Naive thymus-derived CD4-positive, alpha-beta T cell (primary cell): ENCODE data around the gene MYL3. TPM values are rescaled to one million over a fixed set of nuclear protein-coding genes. Genes with fewer than 3 reads are reported as not detected.
A peak's percentile ranks its signal among the peaks of the same experiment; 100 is the strongest.

ENCODE experiments used
- ATAC-seq: fragments of 150-1000 bp; cut with Tn5 transposase; 2 replicates; pipeline ENCODE4 v1.10.0; 2021; ENCODE audit warnings: mild to moderate bottlenecking, moderate library complexity
- CTCF ChIA-PET: fragments of 350-600 bp; sonication (Branson Sonifier 250); formaldehyde crosslinking; loops from one replicate; lab custom pipeline; 2021; ENCODE audit warnings: antibody characterized with exemption; lab: Charles Lee
- POLR2A ChIA-PET: fragments of 350-600 bp; sonication (Branson Sonifier 250); formaldehyde crosslinking; loops from one replicate; lab custom pipeline; 2021; ENCODE audit warnings: antibody characterized with exemption, inconsistent platforms; lab: Charles Lee
- DNase-seq, 9 donors: peaks; one replicate each; pipeline versions ENCODE4 v3.0.0 to v3.0.0-alpha.2; 2020 to 2022; ENCODE audit warnings: mixed read lengths in 1 of 9
- H3K27ac ChIP-seq: one replicate; pipeline ENCODE4 v1.7.0; 2013; ENCODE audit warnings: mild to moderate bottlenecking, low read depth, low read length, moderate library complexity
- H3K27me3 ChIP-seq, 2 donors: one replicate each; pipeline ENCODE4 v1.7.0; 2013; ENCODE audit warnings: low read length in 2 of 2, mild to moderate bottlenecking in 2 of 2, moderate library complexity in 2 of 2; ENCODE audit not compliant: control insufficient read depth in 2 of 2, insufficient read depth in 2 of 2
- H3K36me3 ChIP-seq, 3 experiments: 1 replicate in 2 of 3; 2 replicates in 1 of 3; pipeline ENCODE4 v1.7.0; 2013; ENCODE audit warnings: low read length in 3 of 3, mild to moderate bottlenecking in 3 of 3, moderate library complexity in 1 of 3; ENCODE audit not compliant: insufficient read depth in 3 of 3, control insufficient read depth in 2 of 3
- H3K4me1 ChIP-seq, 2 donors: one replicate each; pipeline ENCODE4 v1.7.0; 2013; ENCODE audit warnings: low read length in 2 of 2, mild to moderate bottlenecking in 2 of 2, moderate library complexity in 1 of 2; ENCODE audit not compliant: control insufficient read depth in 2 of 2, insufficient read depth in 2 of 2
- H3K4me3 ChIP-seq: 2 replicates; pipeline ENCODE4 v1.7.0; 2013; ENCODE audit warnings: mild to moderate bottlenecking, low read length
- H3K9me3 ChIP-seq, 3 experiments: 1 replicate in 2 of 3; 2 replicates in 1 of 3; pipeline ENCODE4 v1.7.0; 2013; ENCODE audit warnings: low read length in 3 of 3; ENCODE audit not compliant: control insufficient read depth in 2 of 3
- H3K27ac Mint-ChIP-seq, 9 donors: one replicate each; pipeline ENCODE4 v1.8.0; 2020 to 2022; ENCODE audit warnings: mixed read lengths in 9 of 9, mild to moderate bottlenecking in 8 of 9, moderate library complexity in 5 of 9, inconsistent platforms in 2 of 9
- H3K27me3 Mint-ChIP-seq, 5 donors: one replicate each; pipeline ENCODE4 v1.8.0; 2021 to 2022; ENCODE audit warnings: mixed read lengths in 5 of 5, mild to moderate bottlenecking in 1 of 5
- H3K36me3 Mint-ChIP-seq, 5 donors: one replicate each; pipeline ENCODE4 v1.8.0; 2020 to 2022; ENCODE audit warnings: mixed read lengths in 5 of 5, mild to moderate bottlenecking in 3 of 5, inconsistent platforms in 1 of 5
- H3K4me1 Mint-ChIP-seq, 7 donors: one replicate each; pipeline ENCODE4 v1.8.0; 2020 to 2022; ENCODE audit warnings: mixed read lengths in 7 of 7, mild to moderate bottlenecking in 3 of 7, inconsistent platforms in 1 of 7
- H3K4me3 Mint-ChIP-seq, 10 donors: one replicate each; pipeline ENCODE4 v1.8.0; 2020 to 2022; ENCODE audit warnings: mild to moderate bottlenecking in 10 of 10, mixed read lengths in 10 of 10, moderate library complexity in 6 of 10, inconsistent platforms in 2 of 10
- H3K9me3 Mint-ChIP-seq, 11 donors: one replicate each; pipeline ENCODE4 v1.8.0; 2020 to 2022; ENCODE audit warnings: mixed read lengths in 11 of 11, mild to moderate bottlenecking in 4 of 11, inconsistent platforms in 1 of 11, moderate library complexity in 1 of 11
- intact Hi-C, 2 donors: fragments of 100-400 bp; cut with micrococcal nuclease; formaldehyde crosslinking; loops; one replicate each; pipeline ENCODE4 v1.15.1; 2023
- polyA plus RNA-seq, 2 donors: library from polyadenylated mRNA; unstranded; fragments of 300-500 nt; fragmentation: Illumina TruSeq; gene quantifications; one replicate each; pipeline ENCODE4 v1.2.3, GENCODE V29; 2021
- total RNA-seq, 6 experiments: library from RNA in 5 of 6; stranded (reverse) in 5 of 6; gene quantifications; 1 replicate in 5 of 6; 2 replicates in 1 of 6; pipeline ENCODE4 v1.2.3 and lab custom pipeline; 2021 to 2026

MYL3 gene
- total and polyA plus RNA-seq, 7 experiments from 2014 or later = not detected

GRCh38 chr3:46867550-46867898, 4.3 kb upstream of the MYL3 start:
- H3K27ac ChIP-seq = no peak overlapping the region

DNA sequence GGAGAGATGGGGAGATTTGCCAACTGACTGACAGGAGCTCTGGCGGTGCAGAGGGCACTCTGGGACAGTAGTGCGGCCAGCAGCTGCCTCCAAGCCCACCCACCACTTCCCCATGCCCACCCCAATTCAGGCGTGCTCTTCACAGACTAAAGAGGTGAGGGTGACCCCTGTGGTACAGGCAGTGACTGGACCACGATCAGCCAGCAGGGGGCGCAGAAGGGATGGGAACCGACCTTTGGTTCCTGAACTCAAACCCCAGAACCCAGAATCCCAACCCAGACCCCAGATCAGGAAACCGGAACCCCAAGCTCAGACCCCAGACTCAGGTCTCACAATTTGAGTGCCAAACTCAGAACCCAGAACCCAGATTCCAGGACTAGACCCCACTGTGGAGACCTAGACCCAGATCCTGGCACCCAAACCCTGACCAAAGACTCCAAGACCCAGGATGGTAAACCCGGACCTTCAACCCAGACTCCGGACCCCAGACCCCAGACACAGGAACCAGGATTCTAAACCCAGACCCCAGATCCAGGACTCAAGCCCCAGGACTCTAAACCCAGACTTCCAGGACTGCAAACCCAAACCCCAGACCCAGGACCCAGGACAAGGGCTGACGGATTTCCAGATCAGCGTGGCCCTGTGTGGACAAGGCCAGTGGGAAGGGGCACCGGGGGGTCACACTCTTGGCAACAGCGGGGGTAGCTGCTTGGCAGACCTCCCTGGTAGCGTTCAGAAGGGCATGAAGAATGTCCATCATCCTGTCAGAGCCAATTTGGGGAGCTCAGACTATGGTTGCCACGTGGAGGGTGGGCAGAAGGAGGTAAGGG, 3.7 kb upstream of the MYL3 start:
- no peaks in the 10 kb centered on the region for H3K9me3 Mint-ChIP-seq
- Histone ChIP-seq H3K4me3 (no peak overlapping the region), H3K9me3 (no peaks in the 10 kb centered on the region), H3K27me3 (no peaks in the 10 kb centered on the region), H3K36me3 (no peaks in the 10 kb centered on the region), H3K27ac (no peak overlapping the region), H3K4me1 (no peaks in the 10 kb centered on the region)
- no peaks in the 10 kb centered on the region for H3K36me3 Mint-ChIP-seq
- intact Hi-C loops = loop anchor here (1.0 to 5.0 kb wide), 5 partner anchors 28 to 920 kb away; no protein-coding TSS in a partner anchor
- DNase-seq (peak; percentile 38 to 80 (median 66)), ATAC-seq (peak; percentile 69)
- POLR2A ChIA-PET = no interaction called here
- peak overlapping the region in 1 of 9 donors; percentile 21 for H3K27ac Mint-ChIP-seq
- peaks cover 0 to 8% (median 0%) of the 10 kb centered on the region in 5 donors for H3K27me3 Mint-ChIP-seq
- no peaks in the 10 kb centered on the region for H3K4me1 Mint-ChIP-seq
- CTCF ChIA-PET = interaction anchor here (0.6 to 2.0 kb wide), 7 partner anchors 9 to 508 kb away, joined by 3 to 8 read pairs (median 3); no protein-coding TSS in a partner anchor
- no peak overlapping the region for H3K4me3 Mint-ChIP-seq

More at GRCh38 chr3:46867550-46867898, 4.3 kb upstream of the MYL3 start:
- H3K27me3 Mint-ChIP-seq = peaks cover 0 to 8% (median 0%) of the 10 kb centered on the region in 5 donors
- no peaks in the 10 kb centered on the region for H3K36me3 ChIP-seq
- H3K36me3 Mint-ChIP-seq = no peaks in the 10 kb centered on the region
- no peak overlapping the region for H3K27ac Mint-ChIP-seq
- intact Hi-C loops = loop anchor here (2.0 to 5.0 kb wide), 2 partner anchors 131 to 920 kb away; no protein-coding TSS in a partner anchor
- no peaks in the 10 kb centered on the region for H3K9me3 Mint-ChIP-seq
- H3K4me1 ChIP-seq = no peaks in the 10 kb centered on the region
- POLR2A ChIA-PET = no interaction called here
- DNase-seq (no peak), ATAC-seq (no peak)
- CTCF ChIA-PET = interaction anchor here (0.7 to 2.0 kb wide), 2 partner anchors 9 to 46 kb away, joined by 3 to 5 read pairs; no protein-coding TSS in a partner anchor
- H3K4me1 Mint-ChIP-seq = no peaks in the 10 kb centered on the region
- no peaks in the 10 kb centered on the region for H3K9me3 ChIP-seq
- no peaks in the 10 kb centered on the region for H3K27me3 ChIP-seq
- H3K4me3 ChIP-seq = no peak overlapping the region
- no peak overlapping the region for H3K4me3 Mint-ChIP-seq

DNA sequence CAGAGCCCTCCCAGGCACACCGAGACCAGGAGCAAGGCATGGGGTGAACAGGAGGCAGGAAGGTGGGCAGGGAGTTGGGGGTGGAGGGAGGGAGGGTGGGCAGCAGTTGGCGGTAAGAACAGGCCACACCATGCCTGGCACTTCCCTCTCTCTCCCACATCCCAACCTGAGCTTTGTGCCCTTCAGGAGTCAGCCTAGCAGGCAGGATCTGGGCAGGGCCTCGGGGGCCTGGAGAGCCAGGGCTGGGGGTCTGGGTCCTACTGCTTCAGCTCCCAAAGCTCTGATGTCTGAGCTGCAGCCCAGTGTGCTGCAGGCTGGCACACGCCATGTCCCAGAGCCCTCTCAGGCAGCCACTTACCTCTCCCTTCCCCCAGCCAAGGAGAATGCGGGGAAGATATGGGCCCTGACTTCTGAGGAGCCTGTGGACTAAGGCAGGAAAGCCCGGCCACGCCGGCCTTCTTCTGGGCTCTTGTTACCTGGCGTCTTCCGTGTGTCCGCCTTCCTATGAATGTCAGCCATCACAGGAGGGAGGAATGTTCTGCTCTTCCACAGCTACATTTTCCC, 2.9 kb upstream of the MYL3 start:
- no peaks in the 10 kb centered on the region for H3K4me1 ChIP-seq
- intact Hi-C loops = loop anchor here (1.0 to 5.0 kb wide), 5 partner anchors 29 to 921 kb away; no protein-coding TSS in a partner anchor
- H3K27ac ChIP-seq = no peak overlapping the region
- H3K4me3 ChIP-seq = no peak overlapping the region
- Mint-ChIP-seq H3K4me3 (no peak overlapping the region), H3K4me1 (no peaks in the 10 kb centered on the region), H3K36me3 (no peaks in the 10 kb centered on the region), H3K27me3 (peaks cover 0 to 8% (median 0%) of the 10 kb centered on the region in 5 donors), H3K27ac (no peak overlapping the region), H3K9me3 (no peaks in the 10 kb centered on the region)
- H3K27me3 ChIP-seq = no peaks in the 10 kb centered on the region
- POLR2A ChIA-PET = no interaction called here
- CTCF ChIA-PET = interaction anchor here (0.5 to 1.7 kb wide), 6 partner anchors 19 to 509 kb away, joined by 3 to 8 read pairs (median 3); no protein-coding TSS in a partner anchor
- DNase-seq (no peak), ATAC-seq (no peak)
- H3K9me3 ChIP-seq = no peaks in the 10 kb centered on the region
- no peaks in the 10 kb centered on the region for H3K36me3 ChIP-seq

GRCh38 chr3:46865546-46865945, 2.3 kb upstream of the MYL3 start:
- Histone ChIP-seq H3K9me3 (no peaks in the 10 kb centered on the region), H3K27ac (no peak overlapping the region), H3K4me3 (no peak overlapping the region), H3K27me3 (no peaks in the 10 kb centered on the region), H3K4me1 (no peaks in the 10 kb centered on the region), H3K36me3 (no peaks in the 10 kb centered on the region)
- ChIA-PET POLR2A (no interaction called here), CTCF (interaction anchor here (0.5 to 1.7 kb wide), 3 partner anchors 20 to 413 kb away, joined by 3 to 8 read pairs (median 3); no protein-coding TSS in a partner anchor)
- DNase-seq (no peak), ATAC-seq (no peak)
- Mint-ChIP-seq H3K4me1 (no peaks in the 10 kb centered on the region), H3K27ac (no peak overlapping the region), H3K4me3 (no peak overlapping the region), H3K9me3 (no peaks in the 10 kb centered on the region), H3K27me3 (peaks cover 0 to 8% (median 0%) of the 10 kb centered on the region in 5 donors), H3K36me3 (no peaks in the 10 kb centered on the region)
- intact Hi-C loops = loop anchor here in 1 of 2 donors (5.0 kb wide), 1 partner anchor 922 kb away; no protein-coding TSS in a partner anchor

DNA sequence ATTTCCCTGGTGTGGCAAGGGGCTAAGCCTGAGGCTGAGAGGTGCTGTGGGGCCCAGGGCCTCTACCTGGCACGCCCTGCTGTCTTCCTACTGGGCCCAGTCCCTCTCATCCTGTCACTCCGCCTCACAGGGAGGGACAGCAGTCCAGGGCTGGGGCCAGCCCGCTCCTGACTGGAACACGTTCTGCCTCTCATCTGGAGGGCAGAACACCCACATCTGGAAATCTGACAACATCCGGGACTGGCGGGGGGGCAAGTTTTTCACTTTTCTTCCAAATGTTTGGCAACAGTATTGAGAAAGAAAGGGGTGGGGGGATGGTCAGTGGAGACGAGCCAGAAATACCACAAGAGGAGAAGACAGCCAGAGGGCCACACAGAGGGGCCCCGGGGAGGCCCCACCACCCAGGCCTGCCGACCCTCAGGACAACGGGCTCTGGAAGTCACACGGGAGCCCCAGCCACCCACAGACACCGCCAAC, 1.8 kb upstream of the MYL3 start:
- no peak for DNase-seq
- intact Hi-C loops = loop anchor here in 1 of 2 donors (5.0 kb wide), 1 partner anchor 922 kb away; no protein-coding TSS in a partner anchor
- no peak overlapping the region for H3K4me3 ChIP-seq

DNA sequence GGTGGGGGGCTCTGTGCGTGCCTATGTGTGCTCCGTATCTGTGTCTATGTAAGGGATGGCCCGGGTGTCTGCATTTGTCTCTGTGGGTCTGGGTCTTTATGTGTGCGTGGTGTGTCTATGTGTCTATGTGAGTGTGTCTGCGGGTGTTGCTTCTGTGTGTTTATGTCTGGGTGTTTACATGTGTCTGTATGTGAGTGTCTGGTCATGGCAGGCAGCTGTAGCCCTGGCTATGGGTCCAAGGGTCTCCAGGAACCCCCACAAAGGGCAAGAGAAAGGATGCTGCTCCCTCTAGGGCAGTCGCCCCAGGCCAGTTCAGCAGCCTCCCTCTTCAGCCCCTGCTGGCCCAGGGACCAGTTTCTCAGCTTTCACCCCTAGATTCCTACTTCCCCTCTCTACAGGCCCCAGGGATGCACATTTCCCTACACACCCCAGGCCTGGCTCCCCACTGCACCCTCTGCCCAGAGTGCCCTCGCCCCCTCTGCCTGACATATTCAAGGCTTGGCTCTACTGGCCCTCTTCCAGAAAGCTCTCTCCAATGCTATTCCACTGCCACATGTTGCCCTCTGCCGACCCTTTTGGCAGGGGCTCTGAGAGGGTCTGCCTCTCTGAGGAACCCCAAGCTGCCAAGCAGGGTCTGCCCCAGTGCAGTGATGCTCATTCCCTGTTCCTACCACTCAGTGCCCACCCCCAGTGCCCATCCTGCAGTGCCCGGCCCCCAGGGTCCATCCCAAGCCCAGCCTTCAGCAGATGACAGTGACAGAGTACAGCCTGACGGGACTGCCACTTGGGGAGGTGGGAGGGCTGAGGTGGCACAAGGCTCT, 1.0 kb upstream of the MYL3 start:
- intact Hi-C loops = no loop called here
- H3K4me3 Mint-ChIP-seq = no peak overlapping the region
- no peak for DNase-seq

More for the DNA sequence above, 1.8 kb upstream of the MYL3 start:
- no peaks in the 10 kb centered on the region for H3K9me3 ChIP-seq
- Mint-ChIP-seq H3K9me3 (no peaks in the 10 kb centered on the region), H3K36me3 (no peaks in the 10 kb centered on the region), H3K4me1 (no peaks in the 10 kb centered on the region), H3K27ac (no peak overlapping the region), H3K4me3 (no peak overlapping the region), H3K27me3 (peaks cover 0 to 8% (median 0%) of the 10 kb centered on the region in 5 donors)
- H3K4me1 ChIP-seq = no peaks in the 10 kb centered on the region
- ChIA-PET POLR2A (no interaction called here), CTCF (no interaction called here)
- ATAC-seq = no peak
- H3K36me3 ChIP-seq = no peaks in the 10 kb centered on the region
- no peak overlapping the region for H3K27ac ChIP-seq
- H3K27me3 ChIP-seq = no peaks in the 10 kb centered on the region

More for the DNA sequence above, 1.0 kb upstream of the MYL3 start:
- Histone ChIP-seq H3K27ac (no peak overlapping the region), H3K36me3 (no peaks in the 10 kb centered on the region), H3K27me3 (no peaks in the 10 kb centered on the region), H3K9me3 (no peaks in the 10 kb centered on the region), H3K4me3 (no peak overlapping the region), H3K4me1 (no peaks in the 10 kb centered on the region)
- H3K36me3 Mint-ChIP-seq = no peaks in the 10 kb centered on the region
- no peak overlapping the region for H3K27ac Mint-ChIP-seq
- ChIA-PET POLR2A (no interaction called here), CTCF (no interaction called here)
- H3K9me3 Mint-ChIP-seq = no peaks in the 10 kb centered on the region
- peaks cover 0 to 3% (median 0%) of the 10 kb centered on the region in 5 donors for H3K27me3 Mint-ChIP-seq
- H3K4me1 Mint-ChIP-seq = no peaks in the 10 kb centered on the region
- ATAC-seq = no peak
